ENCODE results near the gene ZMIZ1.
A peak's percentile ranks its signal among the peaks of the same experiment; 100 is the strongest.

ZMIZ1 gene

DNA sequence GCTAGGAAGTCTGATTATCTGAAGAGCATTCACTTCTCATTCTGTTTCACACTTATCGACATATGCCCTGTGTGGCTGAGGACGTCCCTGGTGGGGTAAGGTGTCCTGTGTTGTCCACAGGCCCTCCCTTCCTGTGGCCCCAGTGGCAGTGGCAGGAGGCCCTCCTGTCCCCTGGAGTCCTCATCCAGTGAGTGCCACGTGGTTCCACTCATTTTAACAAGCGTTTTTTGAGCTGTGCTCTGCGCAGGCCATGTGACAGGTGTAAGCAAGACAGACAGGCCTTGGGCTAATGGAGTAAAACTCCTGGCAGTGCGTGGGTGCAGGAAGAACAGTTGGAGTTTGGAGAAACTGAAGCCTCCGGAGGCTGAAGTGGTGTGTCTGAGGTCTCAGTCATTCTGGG is 239.2 kb downstream of the ZMIZ1 start:
- no peak for DNase-seq (ENCODE audit: low read depth in 2 of 2)

- DNase-seq (ENCODE audit: low read depth in 2 of 2): no peak
Observed at GRCh38 chr10:79308969-79309665, 240.4 kb downstream of the ZMIZ1 start.

GRCh38 chr10:79310200-79310865 is 241.6 kb downstream of the ZMIZ1 start:
- no peak for DNase-seq (ENCODE audit: low read depth in 2 of 2)

GRCh38 chr10:79310911-79311573 is 242.3 kb downstream of the ZMIZ1 start:
- DNase-seq (ENCODE audit: low read depth in 2 of 2): no peak

- no peak for DNase-seq (ENCODE audit: low read depth in 2 of 2)
Observed at GRCh38 chr10:79311581-79312407, 243.0 kb downstream of the ZMIZ1 start.

DNA sequence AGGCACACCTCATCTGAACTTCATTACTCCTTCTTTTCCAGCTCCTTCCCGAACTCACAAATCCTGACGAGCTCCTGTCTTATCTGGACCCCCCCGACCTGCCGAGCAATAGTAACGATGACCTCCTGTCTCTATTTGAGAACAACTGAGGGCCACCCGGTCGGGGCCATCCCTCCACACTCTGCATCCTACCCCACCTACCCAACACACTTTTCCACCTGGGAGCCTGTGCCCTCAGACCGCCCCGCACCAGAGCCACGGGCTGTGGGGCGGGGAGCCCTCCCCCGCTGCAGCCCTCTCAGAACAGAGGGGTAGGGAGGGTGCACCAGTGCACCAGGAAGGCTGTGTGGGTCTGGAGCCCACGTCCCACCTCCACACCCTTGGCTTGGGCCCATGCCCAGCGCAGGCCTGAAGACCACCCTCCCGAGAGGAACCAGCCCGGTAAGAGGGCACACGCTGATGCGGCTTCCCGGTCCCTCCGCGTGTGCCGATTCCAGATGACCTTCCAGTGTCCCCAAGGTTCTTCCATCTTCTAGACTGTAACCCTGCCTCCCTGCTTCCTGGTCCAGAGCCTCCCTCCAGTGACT is 243.9 kb downstream of the ZMIZ1 start:
- DNase-seq (ENCODE audit: low read depth in 2 of 2): no peak

- no peak for DNase-seq (ENCODE audit: low read depth in 2 of 2)
Observed at GRCh38 chr10:79313320-79313719, 244.6 kb downstream of the ZMIZ1 start.

DNA sequence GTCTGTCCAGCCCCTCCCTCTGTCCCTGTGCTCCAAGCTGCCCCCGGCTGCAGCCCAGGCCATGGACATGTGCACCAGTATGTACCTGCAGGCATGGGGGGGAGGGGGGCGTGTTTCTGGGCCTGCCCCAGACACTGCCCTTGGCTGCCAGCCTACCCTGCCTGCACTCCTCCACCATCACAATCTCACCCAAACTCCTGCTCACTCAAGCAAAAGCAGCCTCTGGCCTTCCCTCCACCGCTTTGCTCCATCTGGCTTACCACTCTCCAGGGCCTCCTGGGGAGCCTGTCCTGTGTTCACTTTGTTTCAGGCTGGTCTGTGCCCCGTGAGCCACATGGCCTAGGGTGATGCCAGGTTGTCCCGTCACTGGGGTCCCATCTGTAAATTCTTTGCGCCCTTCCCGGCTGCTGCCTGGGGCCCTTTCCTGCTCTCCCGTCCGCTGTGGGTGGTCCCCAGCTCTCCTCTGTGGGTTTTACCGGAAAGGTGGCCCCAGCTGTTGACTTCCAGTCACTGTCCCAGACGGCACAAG is 245.2 kb downstream of the ZMIZ1 start:
- no peak for DNase-seq (ENCODE audit: low read depth in 2 of 2)

- DNase-seq (ENCODE audit: low read depth in 2 of 2): no peak
Observed at GRCh38 chr10:79314761-79315601, 246.2 kb downstream of the ZMIZ1 start.

DNA sequence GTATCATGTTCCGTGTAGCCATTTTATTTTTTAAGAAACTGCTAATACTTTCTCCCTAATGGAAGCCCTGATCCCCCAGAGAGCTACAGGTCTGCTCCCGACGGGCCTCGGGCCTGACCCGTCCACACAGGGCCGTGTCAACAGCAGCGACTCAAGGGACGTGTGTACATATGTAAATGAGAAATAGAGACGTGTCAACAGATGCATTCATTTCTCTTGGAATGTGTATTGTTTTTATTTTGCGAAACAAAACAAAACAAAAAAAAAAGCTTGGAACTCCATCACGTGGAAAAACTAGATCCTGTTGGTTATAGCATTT is 246.8 kb downstream of the ZMIZ1 start:
- DNase-seq (ENCODE audit: low read depth in 2 of 2): no peak

DNA sequence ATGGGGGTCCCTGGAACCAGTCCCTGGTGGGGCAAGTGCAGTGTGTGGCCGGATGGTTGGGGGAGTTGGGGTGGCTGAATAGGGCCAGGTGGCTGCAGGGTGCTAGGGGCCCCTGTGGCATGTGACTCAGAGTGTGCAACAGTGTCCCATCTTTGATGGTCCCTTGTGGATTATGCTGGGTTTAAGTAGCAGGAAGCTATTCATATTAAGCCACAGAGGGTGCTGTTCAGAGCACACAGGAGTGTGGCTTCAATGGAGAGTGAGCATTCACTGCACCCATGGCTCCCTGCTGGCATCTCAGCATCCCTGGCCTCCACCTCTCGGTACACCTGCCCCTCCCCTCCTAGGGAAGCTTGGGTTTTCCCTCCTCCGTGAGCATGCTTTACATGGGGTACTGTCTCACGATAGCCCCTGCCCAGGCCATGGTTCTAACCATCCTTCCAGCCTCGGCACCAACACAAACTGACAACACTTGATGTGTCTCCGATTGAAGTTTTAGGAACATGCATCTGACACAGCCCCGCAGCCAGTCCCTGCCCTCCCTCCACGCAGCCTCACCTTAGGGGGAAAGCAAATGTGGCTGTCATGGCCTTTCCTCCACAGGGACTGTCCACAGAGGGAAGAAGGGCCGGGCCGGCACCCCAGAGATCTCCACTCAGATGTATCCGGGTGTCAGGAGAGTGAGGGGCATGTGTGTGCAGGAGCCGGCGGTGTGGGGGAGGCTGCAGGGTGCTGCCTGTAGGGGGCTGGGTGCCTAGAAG is 248.1 kb downstream of the ZMIZ1 start:
- DNase-seq (ENCODE audit: low read depth in 2 of 2): no peak

DNA sequence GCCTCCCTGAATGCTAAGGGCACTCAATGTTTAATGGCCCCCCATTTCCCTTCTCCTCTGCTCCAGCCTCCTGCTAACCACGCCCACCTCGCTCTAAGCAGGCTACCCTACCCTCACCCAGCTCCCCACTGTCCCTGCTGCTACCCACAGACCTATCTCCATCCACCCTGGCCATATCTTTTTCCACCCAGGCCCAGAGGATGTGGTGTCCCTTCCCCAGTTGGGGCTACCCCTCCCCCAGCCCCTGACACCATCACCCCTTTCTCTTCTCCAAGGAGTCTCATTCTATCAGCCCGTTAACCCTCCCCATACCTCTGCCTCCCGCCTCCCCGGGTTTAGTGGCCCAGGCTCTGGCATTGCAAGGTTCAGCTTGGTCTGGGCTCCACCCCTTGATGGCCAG is 249.6 kb downstream of the ZMIZ1 start:
- DNase-seq (ENCODE audit: low read depth in 2 of 2): no peak

DNA sequence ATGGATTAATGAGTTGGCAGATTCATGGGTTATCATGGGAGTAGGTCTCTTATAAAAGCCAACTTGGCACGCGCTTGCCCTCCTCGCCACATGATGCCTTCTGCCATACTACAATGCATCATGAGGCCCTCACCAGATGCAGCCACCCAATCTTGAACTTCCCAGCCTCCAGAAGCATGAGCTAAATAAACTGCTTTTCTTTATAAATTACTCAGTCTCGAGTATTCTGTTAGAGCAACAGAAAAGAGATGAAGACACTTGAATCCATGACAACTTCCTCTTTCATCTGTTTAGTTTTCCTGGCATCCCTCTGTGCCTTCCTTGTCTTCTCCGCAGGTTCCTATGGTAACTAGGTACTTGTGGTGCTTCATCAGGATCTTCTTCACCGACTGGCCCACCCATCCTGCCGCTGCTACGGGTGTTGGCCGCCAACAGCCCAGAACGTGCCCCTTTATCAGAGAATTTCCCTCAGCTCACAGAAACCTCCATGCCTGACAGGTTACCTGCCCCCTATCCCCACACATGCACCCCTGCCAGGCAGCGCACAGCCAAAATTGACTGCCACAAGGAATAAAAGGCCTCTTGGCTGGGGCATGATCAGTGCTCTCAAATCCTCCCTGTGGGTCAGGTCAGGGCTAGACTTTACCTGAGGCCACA is 250.5 kb downstream of the ZMIZ1 start:
- DNase-seq (ENCODE audit: low read depth in 2 of 2): no peak

DNA sequence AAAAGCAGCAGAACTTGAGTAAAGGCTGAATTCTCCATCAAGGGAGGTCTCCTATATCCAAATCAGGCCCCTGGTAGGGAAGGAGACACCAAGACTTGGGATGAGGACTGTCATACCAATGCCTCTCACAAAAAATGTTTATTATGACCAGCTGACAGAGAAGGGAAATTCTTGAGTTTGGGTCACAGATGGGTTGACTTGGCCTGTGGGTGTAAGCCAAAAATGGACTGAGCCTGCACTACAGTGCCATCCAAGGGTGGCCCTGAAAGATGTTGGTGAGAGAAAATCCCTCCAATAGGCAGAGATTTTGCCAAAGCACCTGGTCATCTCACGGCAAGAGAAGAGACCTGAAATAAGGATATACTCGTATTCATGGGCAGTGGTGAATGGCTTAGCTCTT is 251.6 kb downstream of the ZMIZ1 start:
- DNase-seq (ENCODE audit: low read depth in 2 of 2): no peak

DNA sequence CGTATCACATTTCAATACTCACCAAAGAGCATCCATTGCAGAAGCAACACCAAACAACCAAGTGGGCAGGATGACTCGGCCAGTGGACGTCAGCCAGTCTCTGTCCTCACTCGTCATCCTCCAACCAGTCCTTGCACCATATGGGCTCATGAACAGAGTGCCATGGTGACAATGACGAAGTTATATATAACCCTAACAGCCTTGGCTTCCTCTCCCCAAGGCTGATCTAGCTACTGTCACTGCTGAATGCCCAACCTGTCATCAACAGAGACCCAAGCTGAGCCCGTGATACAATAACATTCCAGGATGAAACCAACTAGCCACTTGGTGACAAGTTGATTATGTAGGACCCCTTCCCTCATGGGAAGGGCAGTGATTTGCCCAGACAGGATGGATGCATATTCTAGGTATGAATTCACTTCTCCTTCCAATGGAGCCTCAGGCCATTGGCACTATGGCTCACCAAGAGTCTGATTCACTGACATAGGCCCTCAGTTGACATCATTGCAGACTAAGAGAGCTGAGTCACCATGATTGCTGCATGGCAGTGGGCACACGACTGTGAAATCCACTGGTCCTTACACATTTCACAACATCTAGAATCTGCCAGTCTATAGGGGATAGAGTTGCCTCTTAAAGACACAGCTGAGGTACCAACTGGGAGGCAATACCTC is 252.2 kb downstream of the ZMIZ1 start:
- DNase-seq (ENCODE audit: low read depth in 2 of 2): no peak

DNA sequence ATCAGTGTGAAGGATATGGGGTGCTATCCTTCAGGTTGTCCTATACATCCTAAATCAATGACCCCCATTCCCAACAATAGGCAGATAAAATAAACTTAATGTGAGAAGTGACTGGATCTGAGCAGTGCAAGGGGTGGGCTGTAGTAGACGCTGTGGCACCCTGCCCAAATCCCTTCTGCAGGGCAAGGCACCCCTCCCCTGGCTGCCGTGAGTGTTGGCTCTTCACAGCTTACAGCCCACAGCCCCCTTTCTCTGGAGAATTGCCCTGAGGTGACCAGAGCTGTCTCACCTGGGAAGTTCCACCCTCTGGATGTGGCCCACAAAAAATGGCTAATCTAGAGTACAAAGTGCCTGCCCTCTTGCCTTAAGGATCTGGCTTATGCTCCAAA is 252.7 kb downstream of the ZMIZ1 start:
- no peak for DNase-seq (ENCODE audit: low read depth in 2 of 2)

DNA sequence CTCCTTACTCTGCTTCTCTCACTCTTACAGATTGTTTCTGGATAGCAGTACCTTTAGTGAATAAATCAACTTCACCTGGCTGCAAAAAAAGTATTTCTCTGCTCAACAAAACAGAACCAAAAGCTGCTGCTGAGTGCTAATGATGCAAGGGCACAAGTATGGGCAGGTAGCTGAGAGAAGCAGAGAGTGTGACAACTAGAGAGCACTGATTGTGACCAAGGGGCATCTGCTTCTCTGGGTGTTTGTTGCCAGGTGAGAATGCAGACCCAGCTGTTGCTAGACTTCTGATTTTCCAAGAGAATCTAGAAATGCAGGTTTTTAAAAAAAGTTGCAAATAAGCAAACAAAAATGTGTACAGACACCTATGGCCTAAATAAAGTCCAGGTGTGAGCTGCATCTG is 253.2 kb downstream of the ZMIZ1 start:
- DNase-seq (ENCODE audit: low read depth in 2 of 2): no peak

GRCh38 chr10:79322616-79323543 is 254.1 kb downstream of the ZMIZ1 start:
- peak; percentile 59 to 65 for DNase-seq (ENCODE audit: low read depth in 2 of 2)

All from stimulated activated CD8-positive, alpha-beta memory T cell treated with anti-CD3 and anti-CD28 coated beads, Interleukin-2, amount 100 ng/mL, for 1 hour (primary cell).